K562 (cell line): ENCODE results near the gene PITPNM1. TPM values are rescaled to one million over a fixed set of nuclear protein-coding genes. Genes with fewer than 3 reads are reported as not detected.

Source experiments
- ATAC-seq: fragments of 200-7000 bp; cut with Tn5 transposase; 3 replicates; pipeline ENCODE4 v1.9.1; 2020; ENCODE audit warnings: moderate library complexity
- BruUV-seq: library from RNA; stranded (reverse); fragments of 400-500 nt; replicated peaks from 2 replicates; lab custom pipeline; 2021; lab: Mats Ljungman, UMichigan
- CTCF ChIA-PET: fragments of 300-600 bp; formaldehyde crosslinking; extraction: SDS; loops from one replicate; lab custom pipeline; 2021; ENCODE audit warnings: low intra/inter-chr PET ratio; lab: Yijun Ruan, JAX
- POLR2A ChIA-PET: fragments of 300-600, 350-650 bp; sonication (Branson Sonifier 250); formaldehyde crosslinking; extraction: SDS; loops from one replicate; lab custom pipeline; 2021; ENCODE audit warnings: antibody characterized with exemption, inconsistent platforms; lab: Yijun Ruan, JAX
- DNase-seq, 4 experiments: peaks; one replicate each; pipeline versions ENCODE4 v3.0.0 to v3.0.0-alpha.2; 2011 to 2018; ENCODE audit warnings: low spot score in 3 of 4, mixed read lengths in 3 of 4; ENCODE audit errors: extremely low read depth in 1 of 4
- FAIRE-seq: peaks from 2 replicates; lab custom pipeline; 2011; peaks lifted over from hg19 to GRCh38; lab: Jason Lieb, UNC
- H2AFZ ChIP-seq: 2 replicates; pipeline ENCODE4 v1.6.0; 2011; ENCODE audit warnings: low read depth, low read length, control low read depth, inconsistent platforms
- H3K27ac ChIP-seq: fragments of 200-600 bp; 3 replicates; pipeline ENCODE4 v1.8.0; 2011; ENCODE audit warnings: low read depth, mild to moderate bottlenecking, control low read depth, inconsistent platforms, low read length, moderate library complexity, mixed read lengths; ENCODE audit errors: extremely low read depth
- H3K27me3 ChIP-seq, 2 experiments: fragments of 300-600 bp in 1 of 2; 2 replicates in 1 of 2; 3 replicates in 1 of 2; pipeline versions ENCODE4 v1.6.0 to v1.8.0; 2011; ENCODE audit warnings: inconsistent platforms in 2 of 2, low read length in 2 of 2, mild to moderate bottlenecking in 1 of 2, mixed read lengths in 1 of 2, moderate library complexity in 1 of 2; ENCODE audit not compliant: control insufficient read depth in 2 of 2, insufficient read depth in 2 of 2
- H3K36me3 ChIP-seq: fragments of 300-600 bp; 3 replicates; pipeline ENCODE4 v1.8.0; 2011; ENCODE audit warnings: mild to moderate bottlenecking, low read length, inconsistent platforms; ENCODE audit not compliant: control insufficient read depth, insufficient read depth
- H3K4me1 ChIP-seq, 2 experiments: fragments of 200-600 bp in 1 of 2; replicated peaks in 1 of 2; 2 replicates in 1 of 2; 3 replicates in 1 of 2; pipeline versions ENCODE4 v1.5.1 to v1.8.0; 2011; ENCODE audit warnings: inconsistent platforms in 2 of 2, low read length in 2 of 2, mild to moderate bottlenecking in 1 of 2, mixed read lengths in 1 of 2, moderate library complexity in 1 of 2; ENCODE audit not compliant: control insufficient read depth in 2 of 2, insufficient read depth in 2 of 2
- H3K4me2 ChIP-seq: 2 replicates; pipeline ENCODE4 v1.6.1; 2011; ENCODE audit warnings: low read length, control low read depth, inconsistent platforms, mixed read lengths; ENCODE audit not compliant: insufficient read depth
- H3K4me3 ChIP-seq: fragments of 200-600 bp; sonication (generic), shearing (Covaris generic); 2 replicates; pipeline ENCODE4 v1.5.1; 2016; ENCODE audit warnings: control low read depth, inconsistent platforms
- H3K79me2 ChIP-seq: fragments of 200-600 bp; 3 replicates; pipeline ENCODE4 v1.8.0; 2011; ENCODE audit warnings: low read length, inconsistent platforms; ENCODE audit not compliant: control insufficient read depth, insufficient read depth
- H3K9ac ChIP-seq, 2 experiments: 2 replicates each; pipeline versions ENCODE4 v1.6.0 to v1.6.1; 2011; ENCODE audit warnings: low read depth in 2 of 2, low read length in 2 of 2, control low read depth in 1 of 2, inconsistent platforms in 1 of 2, mild to moderate bottlenecking in 1 of 2, mixed read lengths in 1 of 2; ENCODE audit not compliant: insufficient read depth in 1 of 2
- H3K9me1 ChIP-seq: one replicate; pipeline ENCODE4 v1.6.0; 2011; ENCODE audit warnings: inconsistent platforms, mild to moderate bottlenecking, low read length, moderate library complexity; ENCODE audit not compliant: control insufficient read depth, insufficient read depth
- H3K9me3 ChIP-seq: replicated peaks from 2 replicates; pipeline ENCODE4 v1.5.1; 2011; ENCODE audit warnings: low read depth, low read length, inconsistent platforms; ENCODE audit not compliant: control insufficient read depth, insufficient read depth
- H4K20me1 ChIP-seq: replicated peaks from 2 replicates; pipeline ENCODE4 v1.6.1; 2011; ENCODE audit warnings: low read length, inconsistent platforms, mixed read lengths; ENCODE audit not compliant: control insufficient read depth, insufficient read depth
- CBFA2T2 ChIP-seq: fragments of 450-650 bp; conservative IDR thresholded peaks from 2 replicates; pipeline ENCODE4 v1.6.1; 2017; ENCODE audit warnings: mild to moderate bottlenecking
- CC2D1A ChIP-seq: fragments of 450-650 bp; IDR thresholded peaks from 2 replicates; pipeline ENCODE4 v1.6.1; 2017; ENCODE audit warnings: mild to moderate bottlenecking
- CXXC5 ChIP-seq: fragments of 250-450 bp; sonication (Bioruptor Pico); IDR thresholded peaks from 2 replicates; pipeline ENCODE4 v1.8.0; 2022; ENCODE audit warnings: inconsistent platforms, mild to moderate bottlenecking, moderate library complexity
- DNMT1 ChIP-seq: fragments of 450-650 bp; IDR thresholded peaks from 2 replicates; pipeline ENCODE4 v1.6.1; 2016; ENCODE audit warnings: antibody characterized with exemption, mild to moderate bottlenecking
- ETV5 ChIP-seq: sonication (generic); formaldehyde crosslinking; IDR thresholded peaks from 2 replicates; pipeline ENCODE4 v1.4.0; 2020; ENCODE audit warnings: low read depth, mild to moderate bottlenecking, missing genetic modification reagents
- HCFC1 ChIP-seq: IDR thresholded peaks from 2 replicates; pipeline ENCODE4 v1.6.1; 2012; ENCODE audit warnings: low read depth, low read length, improper control_type of control experiment
- HDGF ChIP-seq: fragments of 450-650 bp; IDR thresholded peaks from 2 replicates; pipeline ENCODE4 v1.6.1; 2016
- NFE2 ChIP-seq: IDR thresholded peaks from 2 replicates; pipeline ENCODE4 v1.6.1; 2014; ENCODE audit warnings: antibody characterized with exemption, low read depth
- POLR2G ChIP-seq: fragments of 200-400 bp; formaldehyde crosslinking; IDR thresholded peaks from 2 replicates; pipeline ENCODE4 v1.6.1; 2017; ENCODE audit warnings: low read depth, mild to moderate bottlenecking, antibody characterized with exemption, low read length, moderate library complexity
- STAT5A ChIP-seq: IDR thresholded peaks from 2 replicates; pipeline ENCODE4 v1.6.1; 2012; ENCODE audit warnings: low read length, inconsistent platforms, borderline replicate concordance
- TEAD1 ChIP-seq, 2 experiments: fragments of 450-650 bp in 1 of 2; sonication (generic) in 1 of 2; formaldehyde crosslinking; IDR thresholded peaks; 2 replicates each; pipeline versions ENCODE4 v1.4.0 to v1.8.0; 2020 to 2022; ENCODE audit warnings: mild to moderate bottlenecking in 2 of 2, missing genetic modification reagents in 1 of 2
- ZMIZ1 ChIP-seq, 2 experiments: fragments of 150-350 bp in 1 of 2; IDR thresholded peaks; 2 replicates each; pipeline ENCODE4 v1.6.1; 2012 to 2016; ENCODE audit warnings: low read depth in 2 of 2, low read length in 2 of 2, mild to moderate bottlenecking in 1 of 2, moderate library complexity in 1 of 2
- ZNF133 ChIP-seq: fragments of 250-450 bp; sonication (Bioruptor Pico); IDR thresholded peaks from 2 replicates; pipeline ENCODE4 v1.4.0; 2020; ENCODE audit warnings: mild to moderate bottlenecking
- ZNF280A ChIP-seq: fragments of 450-650 bp; IDR thresholded peaks from 2 replicates; pipeline ENCODE4 v1.6.1; 2018; ENCODE audit warnings: mild to moderate bottlenecking, low read depth; ENCODE audit not compliant: partially characterized antibody
- ZNF41 ChIP-seq: fragments of 250-450 bp; sonication (Bioruptor Pico); conservative IDR thresholded peaks from 2 replicates; pipeline ENCODE4 v1.4.0; 2020; ENCODE audit warnings: mild to moderate bottlenecking
- ZNF444 ChIP-seq: fragments of 250-450 bp; sonication (Bioruptor Pico); IDR thresholded peaks from 2 replicates; pipeline ENCODE4 v1.4.0; 2020; ENCODE audit warnings: mild to moderate bottlenecking, moderate library complexity
- ZNF766 ChIP-seq: fragments of 200-800 bp; sonication (Bioruptor generic); conservative IDR thresholded peaks from 2 replicates; pipeline ENCODE4 v1.6.1; 2016; ENCODE audit warnings: missing genetic modification characterization, missing compliant biosample characterization
- WGBS: fragments of 100-300 bp; shearing (Covaris generic); methylation state at CpG from one replicate; pipeline ENCODE4 v1.1.6; 2016; ENCODE audit warnings: low coverage, mixed read lengths; ENCODE audit not compliant: insufficient coverage; ENCODE audit errors: missing lambda C conversion rate; 5-methylcytosine and 5-hydroxymethylcytosine counted together
- in situ Hi-C: fragments of 300-500 bp; cut with MboI; formaldehyde crosslinking; loops from 4 replicates; pipeline ENCODE4 v1.15.0; 2018; ENCODE audit warnings: inconsistent platforms, mixed read lengths
- intact Hi-C: fragments of 100-400 bp; cut with micrococcal nuclease; formaldehyde crosslinking; loops from 2 replicates; pipeline ENCODE4 v1.14.2; 2022
- polyA plus RNA-seq, 8 experiments: library from polyadenylated mRNA; depleted of rRNA in 4 of 8; stranded (reverse) in 5 of 8; unstranded in 3 of 8; fragments of >200 nt; fragmentation: Nextera tagmentation in 2 of 8; fragmentation: Illumina TruSeq in 1 of 8; extraction: Ambion mirVana in 2 of 8; extraction: Trizol in 1 of 8; gene quantifications; 2 replicates each; pipeline versions ENCODE4 v1.2.1 to v1.2.3, GENCODE V29; 2011 to 2014; ENCODE audit warnings: inconsistent platforms in 1 of 8, missing spikeins in 1 of 8
- total RNA-seq, 7 experiments: library from RNA; depleted of rRNA in 6 of 7; stranded (reverse); fragments of >200 nt in 6 of 7; fragmentation: Illumina TruSeq in 2 of 7; extraction: Trizol in 2 of 7; gene quantifications; 2 replicates each; pipeline versions ENCODE4 v1.2.1 to v1.2.3, GENCODE V29; 2011 to 2021; ENCODE audit warnings: low replicate concordance in 1 of 7

The PITPNM1 gene
- total and polyA plus RNA-seq, 9 of the 15 experiments (the other 6 are each of a cell fraction or from before 2014, with no cell fraction given) = 0.11 to 53.7 (median 16.0) TPM

GRCh38 chr11:67505605-67506396, 638 bp upstream of the PITPNM1 start:
- intact Hi-C loops (loop anchor here (2.0 to 5.0 kb wide), 5 partner anchors 34 to 148 kb away; partner anchors contain the start of genes GSTP1, PPP1CA and RPS6KB2), in situ Hi-C loops (no loop called here)
- H3K79me2 ChIP-seq = peaks cover 33% of the 10 kb centered on the region
- peak overlapping the region; percentile 61 for H3K4me2 ChIP-seq
- H3K27me3 ChIP-seq = no peaks in the 10 kb centered on the region
- peaks cover 33% of the 10 kb centered on the region; the same call in 2 of the 3 replicates for H3K36me3 ChIP-seq
- BruUV-seq = no TSS peak
- DNase-seq (peak; percentile 59 to 88 (median 69)), ATAC-seq (peak; percentile 77), FAIRE-seq (peak; percentile 77)
- H3K9me3 ChIP-seq = no peaks in the 10 kb centered on the region
- POLR2A ChIA-PET = interaction anchor here (0.6 kb wide), 1 partner anchor 122 kb away, joined by 3 read pairs; no protein-coding TSS in a partner anchor
- H3K9ac ChIP-seq = peak overlapping the region; percentile 82 to 87
- peak overlapping the region; percentile 72 for H3K27ac ChIP-seq
- H2AFZ ChIP-seq = peak overlapping the region; percentile 52
- H3K4me3 ChIP-seq = peak overlapping the region; percentile 73
- 15% methylated on average over 17 of the region's 17 CpGs for WGBS
- H3K4me1 ChIP-seq = peaks cover 28 to 70% of the 10 kb centered on the region in 2 experiments
- CTCF ChIA-PET = interaction anchor here (0.8 to 2.5 kb wide), 4 partner anchors 73 to 148 kb away, joined by 3 to 13 read pairs (median 4); partner anchors contain the start of gene PPP1CA
- peaks cover 6% of the 10 kb centered on the region for H3K9me1 ChIP-seq
- H4K20me1 ChIP-seq = no peaks in the 10 kb centered on the region
- TF ChIP-seq ZNF444 (CRISPR knock-in tag) (no peak), TEAD1 (CRISPR knock-in tag; IDR thresholded peaks at IDR 0.05) (peak in 1 of 2 experiments; percentile 21; a peak in 2 of 4 replicates), ZNF41 (0 out of 2 replicates have a peak, but pooled peaks have one; percentile 14), ETV5 (CRISPR knock-in tag) (0 out of 2 replicates have a peak, but pooled peaks have one; percentile 54), POLR2G (peak; percentile 48; the same call in 1 of the 2 replicates), ZNF766 (CRISPR knock-in tag) (0 out of 2 replicates have a peak, but pooled peaks have one; percentile 0), HCFC1 (no peak), STAT5A (no peak), HDGF (peak; percentile 92; the same call in 1 of the 2 replicates), CBFA2T2 (no peak), ZMIZ1 (IDR thresholded peaks at IDR 0.05; ENCODE audit: low read depth in 2 of 2, low read length in 2 of 2) (no peak), CC2D1A (peak; percentile 55; the same call in 1 of the 2 replicates), CXXC5 (CRISPR knock-in tag) (peak; percentile 35; the same call in 1 of the 2 replicates), ZNF133 (CRISPR knock-in tag) (no peak), DNMT1 (no peak), NFE2 (no peak), ZNF280A (no peak)
